GM12872 (cell line): ENCODE data around the gene UBTD2.

Source experiments
- CTCF ChIP-seq: IDR thresholded peaks from 3 replicates; pipeline ENCODE4 v1.5.1; 2011; ENCODE audit warnings: low read depth, mild to moderate bottlenecking, low read length, moderate library complexity; ENCODE audit not compliant: insufficient read depth

Gene UBTD2

GRCh38 chr5:172193872-172194271, 89.7 kb downstream of the UBTD2 start, which contains the start of gene EFCAB9:
EFCAB9 (plus strand) TSS chr5:172194172; CDS start chr5:172194173, 1 bp downstream.
- no peak for TF ChIP-seq CTCF

- no peak for TF ChIP-seq CTCF
Observed at GRCh38 chr5:172189693-172190296, 93.8 kb downstream of the UBTD2 start.

- no peak for TF ChIP-seq CTCF
Observed at GRCh38 chr5:172188893-172189692, 94.5 kb downstream of the UBTD2 start.

GRCh38 chr5:172188033-172188892, 95.3 kb downstream of the UBTD2 start, which contains the start of gene STK10:
STK10 (minus strand) TSS chr5:172188224; CDS start chr5:172188042, 182 bp downstream.
- peak; percentile 88 for TF ChIP-seq CTCF

GRCh38 chr5:172187118-172188032, 96.2 kb downstream of the UBTD2 start:
- TF ChIP-seq CTCF: no peak

GRCh38 chr5:172186114-172186695, 97.4 kb downstream of the UBTD2 start:
- TF ChIP-seq CTCF: no peak
